Transverse colon (tissue), 4 donors: ENCODE data around the gene TMEM187.

ENCODE experiments used
- CTCF ChIP-seq, 5 experiments: fragments of 200-600 bp in 3 of 5; fragments of 450-650 bp in 2 of 5; sonication (generic) in 3 of 5; IDR thresholded peaks; 1 replicate in 2 of 5; 2 replicates in 3 of 5; pipeline ENCODE4 v1.5.1; 2016 to 2017; ENCODE audit warnings: antibody characterized with exemption in 5 of 5, inconsistent platforms in 3 of 5, mild to moderate bottlenecking in 2 of 5, moderate library complexity in 1 of 5
- EP300 ChIP-seq: sonication (generic); formaldehyde crosslinking; IDR thresholded peaks from one replicate; pipeline ENCODE4 v1.6.1; 2017; ENCODE audit warnings: antibody characterized with exemption, low read depth
- POLR2A ChIP-seq: fragments of 450-650 bp; IDR thresholded peaks from one replicate; pipeline ENCODE4 v1.6.1; 2016; ENCODE audit warnings: antibody characterized with exemption, mild to moderate bottlenecking, moderate library complexity
- POLR2AphosphoS5 ChIP-seq, 3 donors: sonication (generic); formaldehyde crosslinking; IDR thresholded peaks; one replicate each; pipeline ENCODE4 v1.6.1; 2016; ENCODE audit warnings: antibody characterized with exemption in 3 of 3

- TF ChIP-seq CTCF (IDR thresholded peaks at IDR 0.05) (no peak), POLR2A (no peak), EP300 (no peak), POLR2AphosphoS5 (IDR thresholded peaks at IDR 0.05) (no peak)
Observed at GRCh38 chrX:153952373-153953026, 20.1 kb upstream of the TMEM187 start.
